CD8-positive, alpha-beta memory T cell (primary cell): ENCODE data around the gene BACH2. TPM values are rescaled to one million over a fixed set of nuclear protein-coding genes. Genes with fewer than 3 reads are reported as not detected.

ENCODE experiments used
- CTCF ChIA-PET: fragments of 350-600 bp; sonication (Branson Sonifier 250); formaldehyde crosslinking; loops from one replicate; lab custom pipeline; 2021; ENCODE audit warnings: antibody characterized with exemption; lab: Charles Lee
- POLR2A ChIA-PET: fragments of 350-600 bp; sonication (Branson Sonifier 250); formaldehyde crosslinking; loops from one replicate; lab custom pipeline; 2021; ENCODE audit warnings: antibody characterized with exemption; lab: Charles Lee
- DNase-seq, 5 donors: peaks; one replicate each; pipeline versions ENCODE4 v3.0.0 to v3.0.0-alpha.2; 2020 to 2022; ENCODE audit warnings: mixed read lengths in 1 of 5
- H3K27ac ChIP-seq: one replicate; pipeline ENCODE4 v1.7.0; 2013; ENCODE audit warnings: low read depth, mild to moderate bottlenecking, low read length, moderate library complexity
- H3K27me3 ChIP-seq: 2 replicates; pipeline ENCODE4 v1.7.0; 2013; ENCODE audit warnings: low read length, mild to moderate bottlenecking; ENCODE audit not compliant: insufficient read depth, poor library complexity, severe bottlenecking
- H3K36me3 ChIP-seq: 2 replicates; pipeline ENCODE4 v1.7.0; 2013; ENCODE audit warnings: mild to moderate bottlenecking, low read length, moderate library complexity; ENCODE audit not compliant: insufficient read depth
- H3K4me1 ChIP-seq: 2 replicates; pipeline ENCODE4 v1.7.0; 2013; ENCODE audit warnings: mild to moderate bottlenecking, low read length, moderate library complexity; ENCODE audit not compliant: insufficient read depth
- H3K4me3 ChIP-seq: 2 replicates; pipeline ENCODE4 v1.7.0; 2013; ENCODE audit warnings: mild to moderate bottlenecking, low read length
- H3K9me3 ChIP-seq: 2 replicates; pipeline ENCODE4 v1.7.0; 2013; ENCODE audit warnings: mild to moderate bottlenecking, low read length
- H3K27ac Mint-ChIP-seq, 8 donors: one replicate each; pipeline ENCODE4 v1.8.0; 2020 to 2021; ENCODE audit warnings: mixed read lengths in 8 of 8, mild to moderate bottlenecking in 6 of 8, inconsistent platforms in 3 of 8, moderate library complexity in 3 of 8
- H3K27me3 Mint-ChIP-seq, 2 donors: one replicate each; pipeline ENCODE4 v1.8.0; 2020 to 2021; ENCODE audit warnings: mixed read lengths in 2 of 2, mild to moderate bottlenecking in 1 of 2, moderate library complexity in 1 of 2
- H3K36me3 Mint-ChIP-seq, 3 donors: one replicate each; pipeline ENCODE4 v1.8.0; 2020 to 2021; ENCODE audit warnings: mixed read lengths in 3 of 3, inconsistent platforms in 1 of 3, mild to moderate bottlenecking in 1 of 3
- H3K4me1 Mint-ChIP-seq, 3 donors: one replicate each; pipeline ENCODE4 v1.8.0; 2020 to 2021; ENCODE audit warnings: mixed read lengths in 3 of 3, inconsistent platforms in 1 of 3, mild to moderate bottlenecking in 1 of 3
- H3K4me3 Mint-ChIP-seq, 7 donors: one replicate each; pipeline ENCODE4 v1.8.0; 2020 to 2021; ENCODE audit warnings: mixed read lengths in 7 of 7, mild to moderate bottlenecking in 6 of 7, moderate library complexity in 4 of 7, inconsistent platforms in 2 of 7
- H3K9me3 Mint-ChIP-seq, 5 donors: one replicate each; pipeline ENCODE4 v1.8.0; 2020 to 2022; ENCODE audit warnings: mixed read lengths in 5 of 5, mild to moderate bottlenecking in 3 of 5, moderate library complexity in 2 of 5, inconsistent platforms in 1 of 5
- polyA plus RNA-seq: library from polyadenylated mRNA; unstranded; fragments of 300-500 nt; fragmentation: Illumina TruSeq; gene quantifications from one replicate; pipeline ENCODE4 v1.2.3, GENCODE V29; 2021
- total RNA-seq, 2 experiments: library from RNA; stranded (reverse); gene quantifications; one replicate each; pipeline ENCODE4 v1.2.3, GENCODE V29; 2021

Gene BACH2
- total and polyA plus RNA-seq, 3 experiments from 2014 or later = 7.4 to 41.8 (median 39.9) TPM

DNA sequence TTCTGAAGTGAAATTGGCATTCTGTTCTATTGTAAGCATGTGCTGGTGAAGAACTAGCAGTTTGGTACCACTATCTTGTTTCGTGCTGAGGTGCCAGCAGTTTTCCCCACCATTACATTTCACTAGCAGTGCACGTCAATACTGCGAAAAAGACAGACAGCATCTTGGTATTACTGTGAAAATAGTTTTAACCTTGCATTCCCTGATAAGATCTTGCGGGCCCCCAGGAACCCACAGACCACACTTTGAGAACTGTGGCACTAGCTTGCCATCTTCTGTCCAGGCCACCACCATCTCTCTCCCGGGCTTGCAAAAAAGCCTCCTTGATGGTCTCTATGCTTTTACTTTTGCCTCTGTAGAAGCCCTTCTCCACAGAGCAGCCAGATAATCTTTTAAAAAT is 185.7 kb downstream of the BACH2 start:
- H3K4me3 Mint-ChIP-seq = peak overlapping the region in 6 of 7 donors; percentile 7 to 52 (median 24)
- Histone ChIP-seq H3K9me3 (peaks cover 4% of the 10 kb centered on the region), H3K4me1 (peaks cover 54% of the 10 kb centered on the region), H3K4me3 (no peak overlapping the region), H3K27ac (no peak overlapping the region), H3K36me3 (no peaks in the 10 kb centered on the region), H3K27me3 (no peaks in the 10 kb centered on the region)
- H3K27me3 Mint-ChIP-seq = peaks cover 0 to 2% of the 10 kb centered on the region in 2 donors
- CTCF ChIA-PET = interaction anchor here (1.2 to 2.7 kb wide), 2 partner anchors 28 to 170 kb away, joined by 3 to 10 read pairs; no protein-coding TSS in a partner anchor
- H3K9me3 Mint-ChIP-seq = peaks cover 8 to 23% (median 15%) of the 10 kb centered on the region in 5 donors
- peaks cover 0 to 26% (median 8%) of the 10 kb centered on the region in 3 donors for H3K36me3 Mint-ChIP-seq
- peak; percentile 45 to 82 (median 76) for DNase-seq
- peaks cover 38 to 58% (median 53%) of the 10 kb centered on the region in 3 donors for H3K4me1 Mint-ChIP-seq
- POLR2A ChIA-PET = no interaction called here
- H3K27ac Mint-ChIP-seq = peak overlapping the region; percentile 51 to 86 (median 77)

DNA sequence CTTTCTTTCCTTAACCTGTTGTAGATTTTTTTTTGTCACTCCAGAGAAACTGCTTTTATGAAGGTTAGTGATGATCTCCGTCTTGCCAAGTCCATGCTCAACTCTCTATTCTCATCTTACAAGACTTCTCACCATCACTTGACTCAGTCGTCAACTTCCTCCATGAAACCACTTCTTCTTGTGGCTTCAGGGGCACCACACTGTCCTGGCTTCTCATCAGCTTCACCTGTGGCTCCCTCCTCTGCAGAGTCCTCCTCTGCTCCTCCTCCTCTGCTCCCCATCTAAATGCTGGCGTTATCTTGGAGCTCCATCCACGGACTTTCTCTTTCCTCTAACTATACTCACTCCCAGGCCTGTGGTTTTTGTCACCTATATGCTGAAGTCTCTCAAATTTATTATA is 187.5 kb downstream of the BACH2 start:
- H3K4me3 ChIP-seq = no peak overlapping the region
- H3K27me3 Mint-ChIP-seq = peaks cover 0 to 2% of the 10 kb centered on the region in 2 donors
- peaks cover 8 to 18% (median 14%) of the 10 kb centered on the region in 5 donors for H3K9me3 Mint-ChIP-seq
- H3K27me3 ChIP-seq = no peaks in the 10 kb centered on the region
- H3K36me3 ChIP-seq = no peaks in the 10 kb centered on the region
- peaks cover 49 to 75% (median 69%) of the 10 kb centered on the region in 3 donors for H3K4me1 Mint-ChIP-seq
- no peak overlapping the region for H3K27ac ChIP-seq
- POLR2A ChIA-PET = no interaction called here
- H3K27ac Mint-ChIP-seq = peak overlapping the region in 6 of 8 donors; percentile 2 to 81 (median 45)
- peaks cover 0 to 19% (median 8%) of the 10 kb centered on the region in 3 donors for H3K36me3 Mint-ChIP-seq
- peaks cover 72% of the 10 kb centered on the region for H3K4me1 ChIP-seq
- H3K9me3 ChIP-seq = peaks cover 4% of the 10 kb centered on the region
- CTCF ChIA-PET = interaction anchor here (1.1 to 1.8 kb wide), 2 partner anchors 11 to 284 kb away, joined by 3 to 4 read pairs; no protein-coding TSS in a partner anchor
- DNase-seq = no peak
- peak overlapping the region in 6 of 7 donors; percentile 5 to 66 (median 30) for H3K4me3 Mint-ChIP-seq

DNA sequence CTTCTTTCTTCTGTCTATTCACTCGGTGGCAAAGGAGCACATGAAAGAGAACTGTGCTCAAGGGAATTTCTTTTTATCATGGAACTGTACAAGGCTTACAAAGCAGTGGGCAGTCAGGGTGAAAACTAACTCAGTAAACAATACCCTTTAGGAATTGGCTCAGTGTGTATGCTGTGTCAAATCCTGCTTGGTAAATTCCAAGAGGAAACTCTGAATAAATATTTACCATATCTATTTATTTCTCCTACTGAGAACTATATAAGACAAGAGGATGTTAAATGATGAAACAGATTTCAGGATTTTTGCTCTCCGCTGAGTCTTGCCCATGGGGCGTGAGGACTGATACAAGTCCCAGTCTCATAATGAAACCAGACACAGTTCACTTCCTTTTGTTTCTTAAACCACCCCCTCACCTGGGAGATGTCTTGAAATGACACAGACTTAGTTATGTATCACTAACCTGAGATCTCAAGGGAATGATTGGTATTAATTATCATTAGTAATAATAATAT is 188.8 kb downstream of the BACH2 start:
- DNase-seq = no peak
- ChIA-PET POLR2A (no interaction called here), CTCF (no interaction called here)
- H3K27ac Mint-ChIP-seq = peak overlapping the region in 1 of 8 donors; percentile 14
- no peaks in the 10 kb centered on the region for H3K9me3 ChIP-seq
- no peaks in the 10 kb centered on the region for H3K36me3 ChIP-seq
- no peak overlapping the region for H3K27ac ChIP-seq
- H3K4me3 ChIP-seq = no peak overlapping the region
- H3K4me1 ChIP-seq = peaks cover 78% of the 10 kb centered on the region
- H3K36me3 Mint-ChIP-seq = peaks cover 0 to 7% (median 4%) of the 10 kb centered on the region in 3 donors
- peak overlapping the region in 1 of 7 donors; percentile 40 for H3K4me3 Mint-ChIP-seq
- peaks cover 0 to 2% of the 10 kb centered on the region in 2 donors for H3K27me3 Mint-ChIP-seq
- H3K4me1 Mint-ChIP-seq = peaks cover 61 to 88% (median 83%) of the 10 kb centered on the region in 3 donors
- H3K27me3 ChIP-seq = no peaks in the 10 kb centered on the region
- peaks cover 2 to 5% (median 4%) of the 10 kb centered on the region in 5 donors for H3K9me3 Mint-ChIP-seq

DNA sequence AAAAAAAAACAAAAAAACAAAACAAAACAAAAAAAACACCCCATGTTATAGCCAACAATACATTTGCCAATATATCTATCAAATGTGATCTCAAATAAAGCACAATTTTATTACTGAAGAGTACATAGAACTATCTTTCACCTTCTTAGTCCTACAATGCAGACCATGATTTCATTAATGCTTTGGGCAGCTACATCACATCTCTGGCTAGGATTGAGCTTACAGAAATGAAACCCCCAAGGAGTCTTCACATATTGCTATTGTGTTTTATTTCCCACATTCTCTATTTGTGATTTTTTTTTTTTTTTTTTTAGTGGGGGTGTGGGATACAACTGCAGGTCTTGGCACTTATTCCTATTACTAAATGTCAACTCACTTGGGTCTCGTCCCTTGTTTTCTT is 189.3 kb downstream of the BACH2 start:
- H3K9me3 Mint-ChIP-seq = peaks cover 0 to under 1% (median 0%) of the 10 kb centered on the region in 5 donors

DNA sequence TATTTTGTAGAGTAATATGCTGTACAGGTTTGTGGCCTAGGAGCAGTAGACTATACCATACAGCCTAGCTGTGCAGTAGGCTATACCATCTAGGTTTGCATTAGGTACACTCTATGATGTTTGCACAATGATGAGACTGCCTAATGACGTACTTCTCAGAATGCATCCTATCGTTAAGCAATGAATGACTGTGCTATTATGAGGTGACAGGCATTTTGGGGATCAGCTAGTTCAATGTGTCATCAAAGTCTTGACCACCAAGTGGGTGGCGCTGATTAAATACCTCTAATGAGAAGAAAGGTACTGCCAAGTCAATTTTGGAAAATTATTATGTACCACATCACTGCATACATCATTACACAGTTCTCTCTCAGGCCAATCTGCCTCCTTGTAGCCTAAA is 190.2 kb downstream of the BACH2 start:
- no peak overlapping the region for H3K27ac Mint-ChIP-seq
- Histone ChIP-seq H3K27ac (no peak overlapping the region), H3K4me1 (peaks cover 74% of the 10 kb centered on the region), H3K36me3 (no peaks in the 10 kb centered on the region), H3K4me3 (no peak overlapping the region), H3K9me3 (no peaks in the 10 kb centered on the region), H3K27me3 (no peaks in the 10 kb centered on the region)
- ChIA-PET POLR2A (no interaction called here), CTCF (interaction anchor here (1.3 to 2.0 kb wide), 3 partner anchors 12 to 166 kb away, joined by 3 to 6 read pairs (median 4); no protein-coding TSS in a partner anchor)
- no peak for DNase-seq
- peaks cover 0 to 4% (median 0%) of the 10 kb centered on the region in 3 donors for H3K36me3 Mint-ChIP-seq
- H3K9me3 Mint-ChIP-seq = no peaks in the 10 kb centered on the region
- H3K4me1 Mint-ChIP-seq = peaks cover 60 to 86% (median 80%) of the 10 kb centered on the region in 3 donors
- no peak overlapping the region for H3K4me3 Mint-ChIP-seq
- H3K27me3 Mint-ChIP-seq = peaks cover 0 to 2% of the 10 kb centered on the region in 2 donors

More for the DNA sequence above, 189.3 kb downstream of the BACH2 start:
- Histone ChIP-seq H3K27ac (no peak overlapping the region), H3K4me1 (peaks cover 78% of the 10 kb centered on the region), H3K9me3 (no peaks in the 10 kb centered on the region), H3K4me3 (no peak overlapping the region), H3K36me3 (no peaks in the 10 kb centered on the region), H3K27me3 (no peaks in the 10 kb centered on the region)
- POLR2A ChIA-PET = no interaction called here
- H3K27me3 Mint-ChIP-seq = peaks cover 0 to 2% of the 10 kb centered on the region in 2 donors
- CTCF ChIA-PET = no interaction called here
- no peak overlapping the region for H3K4me3 Mint-ChIP-seq
- peaks cover 61 to 91% (median 83%) of the 10 kb centered on the region in 3 donors for H3K4me1 Mint-ChIP-seq
- H3K27ac Mint-ChIP-seq = peak overlapping the region in 1 of 8 donors; percentile 14
- no peak for DNase-seq
- peaks cover 0 to 4% (median 3%) of the 10 kb centered on the region in 3 donors for H3K36me3 Mint-ChIP-seq

DNA sequence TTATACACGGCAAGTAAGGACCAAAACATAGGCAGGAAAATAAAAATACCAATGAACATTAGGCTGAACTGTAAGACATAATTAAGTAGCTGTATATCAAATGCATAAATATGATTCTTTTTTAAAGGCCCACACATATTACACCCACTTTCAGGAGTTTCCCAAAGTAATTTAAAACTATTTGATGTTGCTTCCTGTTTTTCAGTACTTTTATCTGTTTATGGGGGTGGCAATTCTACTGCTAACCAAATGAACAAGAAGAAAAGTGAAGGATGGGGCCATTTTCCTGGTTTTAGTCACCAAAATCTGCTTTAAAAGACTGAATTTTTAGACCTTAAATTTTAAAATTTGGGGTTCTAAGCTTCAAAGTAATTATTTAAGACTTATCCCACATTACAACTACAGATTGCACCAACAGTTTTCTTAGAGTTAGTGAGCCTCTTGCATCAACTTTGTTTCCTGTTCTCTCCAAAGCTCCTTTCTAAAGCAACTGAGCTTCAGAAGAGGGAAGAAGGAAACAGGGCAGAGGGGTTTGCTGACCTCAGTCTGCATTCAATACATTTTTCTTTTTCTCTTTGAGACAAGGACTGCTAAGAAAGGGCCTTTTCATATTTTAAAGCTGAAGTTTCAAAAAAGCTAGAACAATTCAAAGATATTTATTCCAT is 191.0 kb downstream of the BACH2 start:
- Mint-ChIP-seq H3K4me1 (peaks cover 52 to 78% (median 73%) of the 10 kb centered on the region in 3 donors), H3K9me3 (no peaks in the 10 kb centered on the region), H3K36me3 (peaks cover 0 to 4% (median 0%) of the 10 kb centered on the region in 3 donors), H3K27ac (peak overlapping the region in 2 of 8 donors; percentile 17 to 61), H3K4me3 (peak overlapping the region in 3 of 7 donors; percentile 0 to 13 (median 2)), H3K27me3 (peaks cover 0 to 2% of the 10 kb centered on the region in 2 donors)
- Histone ChIP-seq H3K4me3 (no peak overlapping the region), H3K4me1 (peaks cover 66% of the 10 kb centered on the region), H3K27ac (no peak overlapping the region), H3K27me3 (no peaks in the 10 kb centered on the region), H3K9me3 (no peaks in the 10 kb centered on the region), H3K36me3 (no peaks in the 10 kb centered on the region)
- POLR2A ChIA-PET = no interaction called here
- no peak for DNase-seq
- CTCF ChIA-PET = interaction anchor here (0.6 to 2.0 kb wide), 5 partner anchors 13 to 288 kb away, joined by 3 to 6 read pairs (median 3); no protein-coding TSS in a partner anchor

DNA sequence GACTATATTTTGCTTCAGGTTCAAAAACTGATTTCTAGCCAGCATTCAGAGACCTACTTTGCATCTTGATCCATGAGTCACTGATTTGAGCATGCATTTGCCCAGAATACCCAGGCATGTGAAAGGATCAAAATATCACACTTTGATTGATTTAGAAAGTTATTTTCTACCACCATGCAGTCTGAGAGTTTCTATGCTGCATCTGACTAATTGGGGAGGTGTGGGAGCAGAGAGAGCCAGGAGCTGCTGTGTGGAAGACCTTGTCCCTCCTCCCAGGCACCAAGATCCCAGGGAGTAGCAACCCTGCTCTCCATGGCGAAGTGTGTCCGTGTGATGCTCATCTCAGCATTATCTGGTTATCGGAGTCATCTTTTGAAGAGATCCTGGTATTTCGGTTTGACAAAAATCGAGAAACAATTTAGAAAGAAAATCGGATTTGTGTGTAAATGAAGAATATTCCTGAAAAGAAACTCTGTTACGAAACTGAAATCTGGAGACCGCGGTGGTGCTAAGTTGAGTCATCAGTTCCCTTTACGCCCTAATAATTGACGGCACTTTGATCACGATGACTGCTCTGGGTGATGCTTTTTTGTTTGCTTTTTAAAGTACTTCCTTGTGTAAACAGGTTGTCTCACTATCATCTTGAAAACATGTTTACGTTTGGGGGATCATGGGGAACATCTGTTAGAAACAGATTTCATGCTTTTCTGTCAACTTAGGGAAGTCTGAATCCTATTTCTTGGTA is 193.4 kb downstream of the BACH2 start:
- no peaks in the 10 kb centered on the region for H3K9me3 ChIP-seq
- Mint-ChIP-seq H3K9me3 (no peaks in the 10 kb centered on the region), H3K27ac (peak overlapping the region in 6 of 8 donors; percentile 61 to 81 (median 80)), H3K4me3 (peak overlapping the region; percentile 67 to 89 (median 86)), H3K36me3 (no peaks in the 10 kb centered on the region), H3K27me3 (no peaks in the 10 kb centered on the region), H3K4me1 (peaks cover 41 to 71% (median 63%) of the 10 kb centered on the region in 3 donors)
- no peaks in the 10 kb centered on the region for H3K36me3 ChIP-seq
- POLR2A ChIA-PET = no interaction called here
- H3K4me3 ChIP-seq = peak overlapping the region; percentile 44
- H3K4me1 ChIP-seq = peaks cover 62% of the 10 kb centered on the region
- H3K27ac ChIP-seq = no peak overlapping the region
- CTCF ChIA-PET = no interaction called here
- H3K27me3 ChIP-seq = no peaks in the 10 kb centered on the region
- DNase-seq = peak in 2 of 5 donors; percentile 36 to 48
